HG03175 (cell line): ENCODE data around the gene ATRN.
"Not testable (repeated sequence)": the region's sequence is repeated elsewhere in the genome, so short reads cannot be mapped to it uniquely, and the experiment has no call there.

ENCODE experiments used
- ATAC-seq: cut with Tn5 transposase; IDR thresholded peaks from one replicate; pipeline ENCODE4 v1.9.1; 2021; ENCODE audit warnings: mild to moderate bottlenecking, moderate library complexity; ENCODE audit not compliant: unreplicated experiment

Gene ATRN

GRCh38 chr20:3560578-3560977 lies 89.8 kb downstream of the ATRN start:
- no peak for ATAC-seq

DNA sequence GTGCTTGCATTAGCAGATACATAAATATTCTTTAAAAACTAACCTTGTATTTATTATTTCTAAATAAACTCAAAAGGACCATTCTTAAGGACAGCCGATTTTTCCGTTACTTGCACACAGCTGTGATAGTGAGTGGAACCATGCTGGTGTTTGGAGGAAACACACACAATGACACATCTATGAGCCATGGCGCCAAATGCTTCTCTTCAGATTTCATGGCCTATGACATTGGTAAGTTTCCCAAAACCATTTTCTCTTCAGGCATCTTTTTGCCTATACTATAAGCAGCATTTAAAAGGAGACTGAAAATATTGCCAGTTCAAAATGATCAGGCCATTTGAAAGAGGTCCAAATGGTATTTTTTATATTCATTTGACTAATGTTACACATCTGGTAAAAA lies 92.3 kb downstream of the ATRN start:
- no peak for ATAC-seq

GRCh38 chr20:3563548-3564177 lies 92.8 kb downstream of the ATRN start:
- no peak for ATAC-seq

DNA sequence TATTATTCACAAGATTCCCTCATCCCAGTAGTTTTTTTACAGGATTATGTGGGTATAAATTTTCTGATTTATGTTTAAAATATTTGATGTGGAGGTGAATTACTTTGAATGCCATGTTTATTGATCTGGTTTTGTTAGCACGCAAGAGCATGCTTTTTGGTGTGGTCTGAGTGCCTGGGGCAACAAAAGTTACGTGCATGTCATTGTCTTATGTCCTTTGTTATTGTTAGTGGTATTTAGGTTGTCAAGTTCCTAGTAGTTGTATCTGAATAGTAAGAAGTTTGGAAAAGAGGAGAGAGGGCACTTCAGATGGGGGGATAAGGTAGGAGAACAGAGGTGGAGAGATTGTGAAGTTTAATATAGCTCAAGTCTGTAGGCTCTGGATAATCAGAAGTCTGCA lies 95.0 kb downstream of the ATRN start:
- ATAC-seq, result no peak

DNA sequence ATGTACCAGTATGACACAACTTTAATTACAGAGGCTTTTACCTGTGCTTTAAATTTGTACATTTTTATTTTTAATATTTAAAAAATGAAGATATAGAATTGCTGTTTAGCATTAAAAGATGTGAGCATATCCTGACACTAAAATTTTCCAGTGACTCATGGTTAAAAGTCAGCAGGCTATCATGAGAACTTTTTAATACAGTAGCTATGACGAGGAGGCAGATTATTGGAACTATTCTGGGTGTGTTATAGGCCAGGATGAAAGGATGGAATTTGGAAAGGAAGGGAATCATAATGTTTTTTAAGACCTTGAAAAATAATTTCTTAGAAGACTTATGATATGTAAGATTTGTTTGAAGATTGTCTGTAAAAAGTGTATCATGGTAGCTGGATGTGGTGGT lies 101.3 kb downstream of the ATRN start:
- no peak for ATAC-seq

- ATAC-seq, result no peak
These were observed 105.5 kb downstream of the ATRN start for GRCh38 chr20:3576363-3576762.

DNA sequence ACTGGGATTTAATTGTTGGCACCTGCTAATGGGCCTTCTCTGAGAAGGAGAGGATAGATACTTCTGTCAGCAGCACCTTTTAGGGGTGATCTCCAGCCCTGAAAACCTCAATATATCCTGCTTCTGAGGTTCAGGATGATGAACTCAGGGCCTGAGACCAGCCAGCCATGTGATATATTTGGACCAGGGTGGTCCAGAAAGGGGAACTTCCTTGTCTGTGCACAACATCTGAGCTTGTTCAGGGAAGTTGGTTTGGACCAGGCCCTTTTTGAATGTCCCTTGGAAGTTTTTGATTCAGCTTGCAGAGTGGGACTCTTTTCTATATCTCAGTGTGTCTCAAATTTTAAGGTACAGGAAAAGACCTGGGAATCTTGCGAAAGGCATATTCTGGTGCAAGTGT lies 106.5 kb downstream of the ATRN start:
- no peak for ATAC-seq

- no peak for ATAC-seq
These were observed 109.6 kb downstream of the ATRN start for GRCh38 chr20:3580412-3580811.

DNA sequence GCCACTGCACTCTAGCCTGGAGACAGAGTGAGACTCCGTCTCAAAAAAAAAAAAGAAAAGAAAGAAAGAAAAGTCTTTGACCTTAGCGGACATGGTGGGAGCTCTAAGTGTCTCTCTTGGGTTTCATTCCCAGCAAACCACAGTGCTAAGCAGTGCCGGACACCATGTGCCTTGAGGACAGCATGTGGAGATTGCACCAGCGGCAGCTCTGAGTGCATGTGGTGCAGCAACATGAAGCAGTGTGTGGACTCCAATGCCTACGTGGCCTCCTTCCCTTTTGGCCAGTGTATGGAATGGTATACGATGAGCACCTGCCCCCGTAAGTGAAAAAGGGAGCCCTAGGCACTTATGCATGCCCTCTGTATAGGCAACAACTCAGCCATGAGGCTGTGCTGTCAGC lies 112.9 kb downstream of the ATRN start:
- ATAC-seq, result no peak

GRCh38 chr20:3586093-3586492 lies 115.3 kb downstream of the ATRN start:
- ATAC-seq, result no peak

- no peak for ATAC-seq
These were observed 119.3 kb downstream of the ATRN start for GRCh38 chr20:3590164-3590563.

DNA sequence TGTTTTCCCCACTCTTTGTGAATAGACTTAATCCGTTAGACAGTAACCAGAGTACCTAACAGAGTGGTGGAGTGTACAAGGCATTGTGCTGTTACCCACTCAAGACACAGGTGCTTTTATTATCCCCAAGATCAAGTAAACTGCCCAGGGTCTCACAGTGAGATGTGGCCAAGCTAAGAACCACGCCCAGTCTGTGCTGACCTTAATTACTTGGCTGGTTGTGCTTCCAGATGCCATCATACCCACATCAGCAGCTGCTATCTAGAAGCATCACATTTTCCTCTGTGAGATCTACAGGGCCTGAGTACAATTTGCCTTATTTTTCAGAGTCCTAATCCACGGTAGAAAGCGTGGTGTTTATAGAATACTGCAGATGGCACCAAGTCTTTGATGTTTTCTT lies 122.1 kb downstream of the ATRN start:
- ATAC-seq, result no peak

GRCh38 chr20:3595541-3595940 lies 124.7 kb downstream of the ATRN start:
- no peak for ATAC-seq

DNA sequence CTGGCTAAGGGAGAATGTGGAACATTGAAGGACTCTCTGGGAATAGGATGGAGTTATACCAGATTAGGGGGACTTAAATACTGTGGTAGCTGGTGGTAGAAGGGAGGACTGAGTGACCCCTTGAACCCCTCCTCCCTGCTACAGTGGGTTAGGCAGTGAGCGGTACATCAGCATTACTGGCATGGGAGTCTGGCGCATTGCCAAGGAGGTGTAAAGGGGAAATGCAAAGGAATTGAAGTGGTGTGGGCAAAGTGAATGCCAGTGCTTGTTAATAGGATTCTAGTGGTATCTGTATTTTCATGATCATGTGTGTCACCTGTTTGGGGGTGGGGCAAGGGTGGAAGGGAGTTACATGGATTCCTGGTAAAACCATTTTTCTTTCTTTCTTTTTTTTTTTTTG lies 132.3 kb downstream of the ATRN start:
- ATAC-seq, result no peak

DNA sequence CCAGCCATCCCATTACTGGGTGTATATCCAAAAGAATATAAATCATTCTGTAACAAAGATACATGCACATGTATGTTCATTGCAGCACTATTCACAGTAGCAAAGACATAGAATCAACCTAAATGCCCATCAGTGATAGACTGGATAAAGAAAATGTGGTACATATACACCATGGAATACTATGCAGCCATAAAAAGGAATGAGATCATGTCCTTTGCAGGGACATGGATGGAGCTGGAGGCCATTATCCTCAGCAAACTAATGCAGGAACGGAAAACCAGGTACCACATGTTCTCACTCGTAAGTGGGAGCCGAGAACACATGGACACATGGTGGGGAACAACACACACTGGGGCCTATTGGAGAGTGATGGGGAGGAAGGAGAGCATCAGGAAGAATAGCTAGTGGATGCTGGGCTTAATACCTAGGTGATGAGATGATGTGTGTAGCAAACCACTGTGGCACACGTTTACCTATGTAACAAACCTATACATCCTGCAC lies 134.6 kb downstream of the ATRN start:
- not testable (repeated sequence) for ATAC-seq

DNA sequence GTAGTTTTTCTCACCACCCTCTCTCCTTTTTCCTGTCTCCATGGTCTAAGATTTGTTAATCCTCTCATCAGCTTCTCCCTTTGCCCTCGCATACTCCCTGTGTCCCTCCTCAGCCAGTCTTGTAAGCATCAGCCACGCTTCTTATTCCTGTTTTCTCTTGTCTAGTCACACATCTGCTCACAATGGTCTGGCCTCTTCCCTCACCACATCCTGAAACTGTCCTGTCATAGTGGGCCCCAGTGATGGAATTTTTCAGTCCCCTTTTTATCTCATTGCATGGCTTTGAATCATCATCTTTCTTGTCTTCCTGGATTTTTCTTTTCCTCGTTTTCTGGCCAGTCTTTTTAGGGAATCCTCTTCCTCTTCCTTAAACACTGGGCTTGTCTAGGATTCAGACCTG lies 135.2 kb downstream of the ATRN start:
- no peak for ATAC-seq

DNA sequence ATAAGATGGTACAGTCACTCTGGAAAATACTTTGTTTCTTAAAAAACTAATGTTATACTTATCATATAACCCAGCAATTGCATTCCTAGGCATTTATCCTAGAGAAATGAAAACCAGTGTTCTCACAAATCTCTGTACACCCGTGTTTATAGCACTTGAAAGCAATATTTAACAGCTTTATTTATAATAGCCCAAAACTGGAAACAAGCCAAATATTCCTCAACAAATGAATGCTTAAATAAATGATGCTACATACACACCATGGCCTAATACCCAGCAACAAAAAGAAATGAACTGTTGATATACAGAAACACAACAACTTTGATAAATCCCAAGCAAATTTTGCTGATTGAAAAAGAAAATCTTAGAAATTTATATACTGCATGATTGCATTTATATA lies 141.1 kb downstream of the ATRN start:
- no peak for ATAC-seq

DNA sequence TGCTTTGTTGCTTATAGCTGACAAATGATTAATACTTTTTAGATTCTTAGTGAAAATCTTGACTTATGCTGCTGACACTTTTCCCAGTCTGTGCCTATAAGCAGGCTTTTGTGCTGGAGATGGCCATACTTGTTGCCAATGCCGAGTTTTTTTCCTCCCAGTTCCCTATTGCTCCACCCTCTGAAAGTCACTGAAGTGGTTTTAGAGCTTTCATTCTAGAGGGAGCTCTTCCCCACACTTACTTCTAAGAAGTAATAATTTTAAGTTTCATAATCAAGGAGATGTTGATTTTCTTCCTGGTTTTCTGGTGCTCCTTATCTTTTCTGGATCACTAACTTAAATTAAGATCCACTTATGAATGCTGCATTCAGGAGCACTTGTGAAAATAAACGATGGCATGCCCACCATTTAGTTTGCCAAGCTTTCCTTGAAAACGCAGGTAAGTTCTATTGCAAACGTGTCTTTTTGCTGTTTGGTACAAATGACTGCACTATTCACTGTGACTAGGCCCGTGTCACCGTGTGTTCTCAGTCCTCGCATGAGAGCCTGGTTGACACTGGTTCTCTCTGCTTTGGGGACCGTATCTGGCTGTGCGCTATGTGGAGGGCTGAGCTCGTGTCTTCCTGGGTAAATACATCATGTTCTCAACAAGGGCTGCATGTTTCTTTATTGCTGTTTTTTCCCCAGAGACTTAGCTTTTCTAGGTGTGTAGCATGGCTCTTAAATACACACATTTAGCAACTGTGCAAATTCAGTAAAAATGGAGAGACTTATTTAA lies 142.2 kb downstream of the ATRN start:
- ATAC-seq, result no peak

DNA sequence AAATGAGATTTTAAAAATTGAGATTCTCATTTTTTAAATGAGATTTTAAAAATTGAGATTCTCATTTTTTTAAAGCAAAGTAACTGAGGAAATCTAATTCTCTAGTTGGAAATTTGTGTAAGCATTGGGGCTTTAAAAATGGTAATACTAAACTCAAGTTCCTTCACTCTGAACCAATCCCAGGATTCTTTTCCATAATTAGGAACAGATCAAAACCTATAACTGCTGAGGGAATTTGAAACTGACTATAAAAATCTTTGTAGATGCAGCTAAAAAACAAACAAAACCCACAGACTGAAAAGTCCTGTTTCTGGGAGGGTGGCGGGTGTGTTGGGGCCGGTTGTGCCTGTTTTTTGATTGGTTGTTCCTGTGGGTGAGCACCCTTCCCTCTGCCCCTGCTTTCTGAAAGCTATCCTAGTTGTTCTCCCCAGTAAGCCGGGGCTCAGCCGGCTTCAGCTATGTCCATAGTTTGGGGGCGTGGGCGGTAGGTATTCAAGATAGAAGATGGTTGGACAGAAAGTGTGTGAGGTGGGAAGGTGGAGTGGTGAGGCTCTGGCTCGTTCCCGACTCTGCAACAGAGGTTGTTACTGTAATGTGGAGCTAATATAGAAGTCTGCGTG lies 143.1 kb downstream of the ATRN start:
- ATAC-seq, result no peak

GRCh38 chr20:3614466-3614865 lies 143.6 kb downstream of the ATRN start:
- no peak for ATAC-seq

DNA sequence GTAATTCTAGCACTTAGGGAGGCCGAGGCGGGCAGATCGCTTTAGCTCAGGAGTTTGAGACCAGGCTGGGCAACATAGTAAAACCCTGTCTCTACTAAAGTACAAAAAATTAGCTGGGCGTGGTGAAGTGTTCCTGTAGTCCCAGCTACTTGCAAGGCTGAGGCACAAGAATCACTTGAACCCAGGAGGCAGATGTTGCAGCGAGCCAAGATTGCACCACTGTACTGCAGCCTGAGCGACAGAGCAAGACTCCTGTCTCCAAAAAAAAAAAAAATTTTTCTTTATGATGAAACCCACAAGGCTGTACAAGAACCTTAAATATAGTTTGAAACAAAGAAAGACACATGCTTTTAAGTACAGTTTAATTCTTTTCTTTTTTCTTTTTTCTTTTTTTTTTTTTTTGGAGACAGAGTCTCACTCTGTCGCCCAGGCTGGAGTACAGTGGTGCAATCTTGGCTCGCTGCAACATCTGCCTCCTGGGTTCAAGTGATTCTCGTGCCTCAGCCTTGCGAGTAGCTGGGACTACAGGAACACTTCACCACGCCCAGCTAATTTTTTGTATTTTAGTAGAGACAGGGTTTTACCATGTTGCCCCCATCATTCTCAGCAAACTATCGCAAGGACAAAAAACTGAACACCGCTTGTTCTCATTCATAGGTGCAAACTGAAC lies 144.5 kb downstream of the ATRN start:
- not testable (repeated sequence) for ATAC-seq

GRCh38 chr20:3616250-3616649 lies 145.4 kb downstream of the ATRN start:
- ATAC-seq, result no peak
